HG02938 (cell line): ENCODE data around the gene RHOF.
"Not testable (repeated sequence)": the region's sequence is repeated elsewhere in the genome, so short reads cannot be mapped to it uniquely, and the experiment has no call there.

ENCODE experiments used
- ATAC-seq: cut with Tn5 transposase; IDR thresholded peaks from one replicate; pipeline ENCODE4 v1.9.1; 2021; ENCODE audit warnings: mild to moderate bottlenecking, moderate library complexity; ENCODE audit not compliant: unreplicated experiment

RHOF gene

DNA sequence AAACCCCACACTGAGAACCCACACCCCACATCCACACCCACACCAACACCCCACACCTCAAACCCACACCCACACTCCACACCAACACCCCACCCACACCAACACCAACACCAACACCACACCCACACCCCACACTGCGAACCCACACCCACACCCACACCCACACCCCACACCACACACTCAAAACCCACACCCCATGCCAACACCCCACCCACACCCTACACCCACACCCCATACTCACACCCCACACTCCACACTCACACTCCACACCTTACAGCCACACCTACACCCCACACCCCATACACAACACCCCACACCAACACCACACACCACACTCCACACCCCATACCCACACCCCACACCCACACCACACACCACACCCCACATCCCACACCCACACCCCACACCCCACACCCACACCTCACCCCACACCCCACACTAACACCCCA is 43.0 kb downstream of the RHOF start:
- no peak for ATAC-seq

- no peak for ATAC-seq
These were observed 44.2 kb downstream of the RHOF start for GRCh38 chr12:121749267-121749666.

GRCh38 chr12:121748571-121749265 is 44.8 kb downstream of the RHOF start:
- ATAC-seq, result peak; percentile 86

DNA sequence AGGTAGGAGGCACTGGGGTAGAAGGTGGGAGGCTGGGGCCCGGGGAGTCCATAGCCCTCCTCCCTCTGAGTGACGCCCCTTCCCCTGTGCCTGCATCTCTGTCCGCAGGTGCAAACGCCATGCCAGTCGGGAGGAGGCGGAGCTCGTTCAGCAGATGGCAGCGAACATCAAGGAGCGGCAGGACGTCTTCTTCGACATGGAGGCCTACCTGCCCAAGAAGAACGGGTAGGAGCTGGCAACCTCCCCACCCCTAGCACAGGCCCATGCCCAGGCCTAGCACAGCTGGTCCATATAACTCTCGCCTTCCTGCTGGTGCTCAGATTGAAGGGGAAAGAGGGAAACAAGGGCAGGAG is 45.3 kb downstream of the RHOF start:
- no peak for ATAC-seq

GRCh38 chr12:121745545-121745944 is 47.9 kb downstream of the RHOF start:
- ATAC-seq, result not testable (repeated sequence)

DNA sequence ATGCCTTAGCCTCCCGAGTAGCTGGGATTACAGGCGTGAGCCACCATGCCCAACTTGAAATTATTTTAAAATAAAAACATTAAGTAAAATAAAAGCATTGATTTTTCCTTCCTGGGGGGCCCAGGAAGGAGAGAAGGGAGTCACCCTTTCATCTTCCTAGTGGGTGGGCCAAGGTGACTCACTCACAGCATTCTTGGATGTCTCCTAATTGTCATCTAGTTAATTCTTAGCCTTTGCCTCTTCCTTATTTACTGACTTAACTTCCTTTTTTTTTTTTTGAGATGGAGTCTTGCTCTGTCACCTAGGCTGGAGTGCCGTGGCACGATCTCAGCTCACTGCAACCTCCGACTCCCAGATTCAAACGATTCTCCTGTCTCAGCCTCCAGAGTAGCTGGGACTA is 51.7 kb downstream of the RHOF start:
- ATAC-seq, result no peak

DNA sequence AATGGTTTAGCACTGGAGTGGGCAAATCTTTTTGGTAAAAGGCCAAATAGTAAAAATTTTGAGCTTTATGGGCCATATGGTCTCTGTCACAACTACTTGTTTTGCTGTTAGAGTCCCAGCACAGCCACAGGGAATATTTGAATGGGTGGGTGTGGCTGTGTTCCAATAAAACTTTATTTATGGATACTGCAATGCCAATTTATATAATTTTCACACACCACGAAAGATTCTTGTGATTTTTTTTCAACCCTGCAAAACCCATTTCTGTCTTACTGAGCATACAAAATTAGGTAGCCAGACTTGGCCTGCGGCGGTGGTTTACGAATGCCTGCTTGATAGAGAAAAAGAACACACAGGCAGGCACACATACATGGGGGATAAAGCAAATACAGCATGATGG is 52.6 kb downstream of the RHOF start:
- no peak for ATAC-seq

- no peak for ATAC-seq
These were observed 55.1 kb downstream of the RHOF start for GRCh38 chr12:121738340-121738858.

DNA sequence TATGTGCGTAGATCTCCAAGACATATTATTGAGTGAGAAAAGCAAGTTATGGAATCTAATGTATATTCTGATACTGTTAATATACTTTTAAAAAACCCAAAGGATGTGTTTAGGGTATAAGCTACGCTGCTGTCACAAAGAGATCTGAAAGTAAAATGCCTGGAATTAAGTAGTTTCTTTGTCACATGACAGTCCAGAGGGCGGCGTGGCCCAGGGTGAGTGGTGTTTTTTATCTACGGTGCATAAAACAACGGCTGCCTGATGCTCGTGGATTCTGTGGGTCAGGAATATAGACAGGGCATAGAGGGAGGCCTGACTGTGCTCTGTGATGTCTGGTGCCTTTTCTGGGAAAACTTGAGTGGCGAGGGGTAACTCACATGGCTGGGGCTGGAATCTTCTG is 59.6 kb downstream of the RHOF start:
- ATAC-seq, result no peak

GRCh38 chr12:121731473-121731872 is 62.0 kb downstream of the RHOF start:
- ATAC-seq, result no peak

- no peak for ATAC-seq
These were observed 64.5 kb downstream of the RHOF start for GRCh38 chr12:121729021-121729420.
